Measurements from ENCODE around the gene GPD1.

- TF ChIP-seq CTCF (IDR thresholded peaks at IDR 0.05) (no peak), EZH2 (IDR thresholded peaks at IDR 0.05) (no peak), EZH2phosphoT487 (IDR thresholded peaks at IDR 0.05) (no peak)
Measured at GRCh38 chr12:50110127-50110761, 6.4 kb downstream of the GPD1 start.
